HL-60 (cell line): ENCODE measurements around the gene OTOS.

Source experiments
- DNase-seq, 2 experiments: peaks; one replicate each; pipeline ENCODE4 v3.0.0-alpha.2; 2010 to 2020; ENCODE audit warnings: low read depth in 1 of 2, low spot score in 1 of 2
- H3K27ac ChIP-seq: fragments of 250-450 bp; sonication (Bioruptor Pico); replicated peaks from 2 replicates; pipeline ENCODE4 v1.5.1; 2020; ENCODE audit warnings: mild to moderate bottlenecking, moderate library complexity
- H3K27me3 ChIP-seq: fragments of 250-450 bp; sonication (Bioruptor Pico); 2 replicates; pipeline ENCODE4 v1.5.1; 2021; ENCODE audit warnings: mild to moderate bottlenecking, moderate library complexity; ENCODE audit not compliant: insufficient read depth, poor library complexity, severe bottlenecking
- H3K4me3 ChIP-seq: replicated peaks from 2 replicates; pipeline ENCODE4 v1.5.1; 2011; ENCODE audit warnings: mild to moderate bottlenecking, control low read depth, low read length; ENCODE audit not compliant: insufficient read depth
- GABPA ChIP-seq: IDR thresholded peaks from 2 replicates; pipeline ENCODE4 v1.6.1; 2012; ENCODE audit warnings: low read depth
- POLR2AphosphoS5 ChIP-seq: IDR thresholded peaks from 2 replicates; pipeline ENCODE4 v1.6.1; 2012; ENCODE audit warnings: low read depth
- SPI1 ChIP-seq: IDR thresholded peaks from 2 replicates; pipeline ENCODE4 v1.6.1; 2012; ENCODE audit warnings: low read depth, mild to moderate bottlenecking, borderline replicate concordance
- TF ChIP-seq, protein P1 (sequence below): IDR thresholded peaks from 2 replicates; pipeline ENCODE4 v1.6.1; 2012; ENCODE audit warnings: low read depth; ENCODE audit not compliant: insufficient replicate concordance
- TF ChIP-seq, protein P2 (sequence below): IDR thresholded peaks from one replicate; pipeline ENCODE4 v1.5.1; 2011; ENCODE audit warnings: low read length, control low read depth, inconsistent platforms; ENCODE audit not compliant: insufficient read depth

The OTOS gene

GRCh38 chr2:240164586-240164985 lies 24.1 kb upstream of the OTOS start:
- H3K27ac ChIP-seq, result no peak overlapping the region
- H3K4me3 ChIP-seq, result no peak overlapping the region
- DNase-seq, result no peak
- TF ChIP-seq GABPA, result no peak
- TF ChIP-seq SPI1, result no peak
- TF ChIP-seq, protein P1, sequence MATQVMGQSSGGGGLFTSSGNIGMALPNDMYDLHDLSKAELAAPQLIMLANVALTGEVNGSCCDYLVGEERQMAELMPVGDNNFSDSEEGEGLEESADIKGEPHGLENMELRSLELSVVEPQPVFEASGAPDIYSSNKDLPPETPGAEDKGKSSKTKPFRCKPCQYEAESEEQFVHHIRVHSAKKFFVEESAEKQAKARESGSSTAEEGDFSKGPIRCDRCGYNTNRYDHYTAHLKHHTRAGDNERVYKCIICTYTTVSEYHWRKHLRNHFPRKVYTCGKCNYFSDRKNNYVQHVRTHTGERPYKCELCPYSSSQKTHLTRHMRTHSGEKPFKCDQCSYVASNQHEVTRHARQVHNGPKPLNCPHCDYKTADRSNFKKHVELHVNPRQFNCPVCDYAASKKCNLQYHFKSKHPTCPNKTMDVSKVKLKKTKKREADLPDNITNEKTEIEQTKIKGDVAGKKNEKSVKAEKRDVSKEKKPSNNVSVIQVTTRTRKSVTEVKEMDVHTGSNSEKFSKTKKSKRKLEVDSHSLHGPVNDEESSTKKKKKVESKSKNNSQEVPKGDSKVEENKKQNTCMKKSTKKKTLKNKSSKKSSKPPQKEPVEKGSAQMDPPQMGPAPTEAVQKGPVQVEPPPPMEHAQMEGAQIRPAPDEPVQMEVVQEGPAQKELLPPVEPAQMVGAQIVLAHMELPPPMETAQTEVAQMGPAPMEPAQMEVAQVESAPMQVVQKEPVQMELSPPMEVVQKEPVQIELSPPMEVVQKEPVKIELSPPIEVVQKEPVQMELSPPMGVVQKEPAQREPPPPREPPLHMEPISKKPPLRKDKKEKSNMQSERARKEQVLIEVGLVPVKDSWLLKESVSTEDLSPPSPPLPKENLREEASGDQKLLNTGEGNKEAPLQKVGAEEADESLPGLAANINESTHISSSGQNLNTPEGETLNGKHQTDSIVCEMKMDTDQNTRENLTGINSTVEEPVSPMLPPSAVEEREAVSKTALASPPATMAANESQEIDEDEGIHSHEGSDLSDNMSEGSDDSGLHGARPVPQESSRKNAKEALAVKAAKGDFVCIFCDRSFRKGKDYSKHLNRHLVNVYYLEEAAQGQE, result no peak
- TF ChIP-seq POLR2AphosphoS5, result no peak
- TF ChIP-seq, protein P2, sequence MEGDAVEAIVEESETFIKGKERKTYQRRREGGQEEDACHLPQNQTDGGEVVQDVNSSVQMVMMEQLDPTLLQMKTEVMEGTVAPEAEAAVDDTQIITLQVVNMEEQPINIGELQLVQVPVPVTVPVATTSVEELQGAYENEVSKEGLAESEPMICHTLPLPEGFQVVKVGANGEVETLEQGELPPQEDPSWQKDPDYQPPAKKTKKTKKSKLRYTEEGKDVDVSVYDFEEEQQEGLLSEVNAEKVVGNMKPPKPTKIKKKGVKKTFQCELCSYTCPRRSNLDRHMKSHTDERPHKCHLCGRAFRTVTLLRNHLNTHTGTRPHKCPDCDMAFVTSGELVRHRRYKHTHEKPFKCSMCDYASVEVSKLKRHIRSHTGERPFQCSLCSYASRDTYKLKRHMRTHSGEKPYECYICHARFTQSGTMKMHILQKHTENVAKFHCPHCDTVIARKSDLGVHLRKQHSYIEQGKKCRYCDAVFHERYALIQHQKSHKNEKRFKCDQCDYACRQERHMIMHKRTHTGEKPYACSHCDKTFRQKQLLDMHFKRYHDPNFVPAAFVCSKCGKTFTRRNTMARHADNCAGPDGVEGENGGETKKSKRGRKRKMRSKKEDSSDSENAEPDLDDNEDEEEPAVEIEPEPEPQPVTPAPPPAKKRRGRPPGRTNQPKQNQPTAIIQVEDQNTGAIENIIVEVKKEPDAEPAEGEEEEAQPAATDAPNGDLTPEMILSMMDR, result no peak
- no peaks in the 10 kb centered on the region for H3K27me3 ChIP-seq

DNA sequence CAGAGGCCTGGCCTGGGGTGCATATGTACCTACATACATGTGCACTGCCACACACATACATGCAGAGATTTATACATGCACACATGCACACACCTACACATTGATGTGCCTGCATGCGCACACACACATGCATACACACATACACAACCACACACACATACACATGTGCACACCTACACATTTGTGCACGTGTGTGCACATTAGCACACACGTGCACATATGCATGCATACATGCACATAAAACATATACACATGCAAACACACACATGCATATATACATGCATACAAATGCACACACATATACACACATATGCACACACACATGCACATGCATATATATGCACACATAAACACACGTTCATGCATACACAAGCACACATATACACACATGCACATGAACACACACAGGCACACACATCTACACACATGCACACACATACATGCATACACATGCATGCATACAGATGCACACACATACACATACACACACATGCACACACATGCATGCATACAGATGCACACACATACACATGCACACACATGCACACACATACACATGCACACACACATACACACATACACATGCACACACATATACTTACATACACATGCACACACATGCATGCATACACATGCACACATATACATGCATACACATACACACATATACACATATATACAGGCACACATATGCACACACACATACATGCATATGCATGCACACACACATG lies 23.6 kb upstream of the OTOS start:
- no peaks in the 10 kb centered on the region for H3K27me3 ChIP-seq
- TF ChIP-seq, protein P2, result no peak
- H3K4me3 ChIP-seq, result no peak overlapping the region
- H3K27ac ChIP-seq, result no peak overlapping the region
- no peak for DNase-seq

- no peak overlapping the region for H3K4me3 ChIP-seq
- TF ChIP-seq, protein P1, result no peak
- TF ChIP-seq SPI1, result no peak
- TF ChIP-seq GABPA, result no peak
- H3K27me3 ChIP-seq, result no peaks in the 10 kb centered on the region
- H3K27ac ChIP-seq, result no peak overlapping the region
- DNase-seq, result no peak
Observed at GRCh38 chr2:240162939-240163714, 22.7 kb upstream of the OTOS start.

GRCh38 chr2:240162531-240162930 lies 22.1 kb upstream of the OTOS start:
- TF ChIP-seq, protein P2, result no peak
- TF ChIP-seq, protein P1, result no peak
- no peak for TF ChIP-seq SPI1
- no peak for TF ChIP-seq GABPA
- TF ChIP-seq POLR2AphosphoS5, result no peak
- H3K27me3 ChIP-seq, result no peaks in the 10 kb centered on the region
- no peak for DNase-seq
- H3K4me3 ChIP-seq, result no peak overlapping the region
- no peak overlapping the region for H3K27ac ChIP-seq
